DMS 273 (cell line): ENCODE results near the gene HIVEP2.

Experiments
- DNase-seq: peaks from one replicate; lab custom pipeline; 2025; ENCODE audit not compliant: unreplicated experiment; lab: John Stamatoyannopoulos, UW

HIVEP2 gene

DNA sequence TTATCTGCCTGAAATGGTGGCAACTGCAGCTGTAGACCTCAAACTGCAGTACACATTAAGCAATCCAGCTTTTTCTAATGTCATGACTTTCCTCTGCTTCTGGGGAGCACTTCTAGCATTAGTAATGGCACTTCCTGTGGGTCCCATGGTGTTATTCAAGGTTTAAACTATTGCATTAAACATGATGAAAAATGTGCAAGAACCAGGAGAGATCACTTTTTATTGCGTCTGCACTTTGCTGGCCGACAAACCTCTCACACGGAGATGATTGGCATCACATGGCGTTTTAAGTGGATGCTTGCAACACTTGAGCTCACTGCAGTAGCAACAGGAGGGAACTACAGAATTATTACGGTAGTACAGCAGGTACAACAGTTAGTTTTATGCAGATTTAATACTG lies 148.4 kb downstream of the HIVEP2 start:
- no peak for DNase-seq

DNA sequence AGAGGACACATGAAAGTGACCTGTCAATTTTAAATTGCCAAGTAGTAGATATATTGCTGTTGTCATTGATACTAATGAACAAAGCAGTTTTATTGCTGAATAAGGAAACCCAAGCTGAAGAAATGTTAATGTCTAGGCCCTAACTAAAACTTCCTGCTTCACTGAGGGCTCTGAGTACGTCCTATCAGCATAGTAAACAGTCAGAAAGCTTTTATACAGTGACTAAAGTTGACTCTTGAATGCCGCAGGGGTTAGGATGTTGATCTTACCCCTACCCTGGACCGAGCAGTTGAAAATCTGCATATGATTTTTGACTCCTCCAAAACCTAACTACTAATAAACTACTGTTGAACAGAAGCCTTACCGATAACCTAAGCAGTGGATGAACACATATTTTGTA lies 149.0 kb downstream of the HIVEP2 start:
- no peak for DNase-seq

DNA sequence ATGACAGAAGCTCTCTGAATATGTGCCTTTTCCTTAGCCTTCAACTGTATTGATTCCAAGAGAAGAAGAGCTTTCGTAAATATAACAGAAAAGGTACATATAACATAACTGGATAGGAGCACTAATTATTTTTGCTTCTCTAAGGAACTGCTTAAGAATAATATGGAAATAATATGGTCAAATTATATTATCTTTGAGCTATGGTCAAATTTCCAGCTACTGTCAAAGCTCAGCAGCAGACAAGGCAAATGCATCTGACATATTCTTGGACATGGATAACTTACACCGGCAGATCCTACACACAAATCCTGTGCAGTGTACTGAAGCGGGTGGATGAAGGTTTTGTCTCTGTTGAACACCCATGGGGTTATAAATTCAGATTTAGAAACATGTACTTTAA lies 150.6 kb downstream of the HIVEP2 start:
- no peak for DNase-seq

DNA sequence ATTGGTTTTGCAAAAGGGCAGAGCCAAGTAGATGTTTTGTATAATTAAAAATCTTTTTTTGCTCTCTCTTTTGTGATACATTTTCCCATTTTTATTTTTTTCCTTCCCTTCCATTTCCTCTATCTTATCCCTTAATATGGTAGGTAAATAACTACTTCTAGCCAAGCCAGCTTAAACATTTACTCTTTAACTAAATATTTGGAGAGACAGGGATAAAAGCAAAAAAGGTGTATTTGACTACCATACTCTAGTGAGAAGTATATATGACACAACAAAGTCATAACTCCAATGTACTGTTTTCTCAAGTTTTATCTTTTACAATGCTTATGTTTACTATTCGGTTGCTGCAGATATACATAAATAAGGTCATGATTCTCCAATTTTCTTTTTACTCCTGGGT lies 154.7 kb downstream of the HIVEP2 start:
- no peak for DNase-seq

DNA sequence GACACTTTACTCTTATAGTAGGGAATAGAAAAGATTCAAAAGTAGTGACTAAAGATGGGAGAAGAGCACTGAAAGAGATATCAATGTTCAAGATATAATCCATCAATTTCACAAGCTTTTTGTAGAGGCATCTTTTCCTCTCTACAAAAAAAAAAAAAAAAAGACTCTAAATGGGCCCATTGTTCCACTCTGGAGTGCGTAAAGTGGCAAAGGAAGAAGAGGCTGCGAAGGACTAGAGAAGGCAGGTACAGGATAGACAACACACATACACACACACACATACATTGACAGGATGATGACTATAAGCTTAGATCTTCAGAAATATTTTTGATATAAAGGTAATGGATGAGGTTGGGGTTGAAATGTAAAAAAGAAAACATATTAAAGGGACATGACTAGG lies 157.6 kb downstream of the HIVEP2 start:
- no peak for DNase-seq

DNA sequence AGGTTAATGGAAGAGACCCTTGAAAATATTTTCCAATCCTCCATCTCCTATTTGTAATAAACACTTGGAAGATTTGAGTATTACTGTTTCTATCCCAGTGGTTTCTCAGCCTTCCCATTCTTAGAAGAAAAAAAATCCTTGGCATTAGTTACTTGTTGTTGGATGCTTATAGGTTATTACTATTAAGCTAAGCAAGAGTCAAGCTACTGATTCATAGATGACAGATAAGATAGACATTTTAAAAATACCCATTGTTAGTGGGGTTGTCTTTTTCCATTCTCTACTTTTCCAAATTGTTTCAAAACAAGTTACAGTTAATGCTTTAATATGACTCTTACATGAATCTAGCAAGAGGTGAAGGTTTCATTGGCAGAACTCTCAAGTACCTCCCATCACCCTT lies 158.5 kb downstream of the HIVEP2 start:
- no peak for DNase-seq

DNA sequence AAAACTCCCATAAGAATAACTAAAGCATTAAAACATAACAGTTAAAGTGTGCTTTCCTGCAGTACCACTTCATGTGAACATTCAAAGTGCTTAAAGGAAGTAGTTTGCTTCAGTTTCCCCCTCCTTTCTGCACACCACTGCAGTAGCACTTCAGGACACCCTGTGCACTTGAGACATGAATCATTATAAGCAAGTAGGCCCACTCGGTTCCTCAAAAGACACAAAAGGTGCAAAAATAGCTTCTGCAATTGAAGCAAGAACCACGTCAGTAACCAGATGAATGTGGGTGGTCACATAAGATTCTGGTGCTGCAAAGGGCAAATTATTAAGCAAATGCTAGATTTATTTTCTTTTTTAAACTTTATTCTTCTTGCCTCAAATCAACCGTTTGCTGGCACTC lies 160.6 kb downstream of the HIVEP2 start:
- no peak for DNase-seq

DNA sequence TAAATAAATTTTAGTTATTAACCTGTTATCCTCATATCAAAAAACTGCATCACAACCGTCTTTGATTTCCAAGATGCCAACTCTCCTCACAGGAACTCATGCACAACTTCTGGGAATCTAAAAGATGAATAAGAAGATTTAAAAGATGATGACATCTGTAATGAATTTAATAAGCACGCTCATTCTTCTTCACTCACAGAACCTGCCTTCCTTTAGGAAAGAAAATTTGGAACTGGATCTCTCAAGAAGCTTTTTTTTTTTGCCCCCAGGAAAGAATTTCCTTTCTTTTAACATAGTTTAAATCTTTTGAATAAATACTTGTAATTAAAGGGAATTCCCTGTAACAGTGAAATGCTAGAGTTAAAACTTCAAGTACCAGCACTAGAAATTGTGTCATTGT lies 161.5 kb downstream of the HIVEP2 start:
- DNase-seq = no peak

DNA sequence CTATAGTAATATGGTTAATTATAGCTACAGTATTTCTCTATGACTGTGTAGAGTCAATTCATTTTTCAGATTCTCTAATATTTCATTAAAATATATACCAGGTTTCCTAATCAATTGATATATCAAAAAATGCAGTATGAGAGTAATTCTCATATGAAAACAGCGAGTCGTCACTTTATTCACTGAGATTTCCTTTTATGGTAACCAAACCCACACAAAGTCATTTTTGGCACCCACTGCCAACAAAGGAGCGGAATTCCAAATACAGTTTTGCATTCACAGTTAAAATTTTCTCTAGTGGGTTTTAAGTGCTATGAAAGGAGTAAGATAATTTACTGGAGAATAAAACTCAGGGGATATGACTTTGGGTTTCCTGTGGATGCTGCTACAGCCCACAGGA lies 163.8 kb downstream of the HIVEP2 start:
- DNase-seq = no peak

DNA sequence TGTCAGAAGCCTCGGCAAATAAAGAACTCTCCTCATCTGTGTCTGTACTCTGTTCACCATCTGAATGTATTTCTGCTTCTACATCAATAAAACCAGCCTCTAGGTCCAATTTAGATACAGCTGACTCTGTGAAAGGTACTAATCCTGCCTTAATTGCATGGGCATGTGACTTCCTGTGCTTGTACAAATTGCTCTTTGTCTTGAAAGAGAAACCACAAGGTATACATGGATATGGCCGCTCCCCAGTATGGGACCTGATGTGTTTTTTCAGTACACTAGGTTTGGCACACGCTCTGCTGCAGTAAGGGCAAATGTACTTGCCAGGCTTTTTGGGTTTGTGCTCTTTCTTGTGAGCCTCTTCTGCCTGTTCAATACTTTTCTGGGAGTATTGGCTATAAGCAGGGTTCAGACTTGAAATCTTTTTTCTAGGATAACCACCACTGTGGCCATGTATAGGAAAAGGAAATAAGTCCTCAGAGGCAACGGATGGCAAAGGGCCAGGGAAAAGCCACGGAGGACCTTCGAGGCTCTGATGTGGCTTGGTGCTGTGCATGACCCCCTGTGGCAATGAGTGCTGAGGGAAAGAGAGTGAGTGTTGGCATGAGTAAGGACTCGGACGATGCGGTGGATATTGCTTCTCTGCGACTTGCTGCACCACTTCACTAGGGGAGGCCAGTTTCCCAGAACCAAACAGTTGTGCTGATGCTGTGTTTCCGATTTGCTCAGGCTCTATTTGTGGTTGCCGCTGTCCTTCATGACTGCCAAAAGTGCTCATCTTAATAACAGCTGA lies 170.9 kb downstream of the HIVEP2 start:
- no peak for DNase-seq

DNA sequence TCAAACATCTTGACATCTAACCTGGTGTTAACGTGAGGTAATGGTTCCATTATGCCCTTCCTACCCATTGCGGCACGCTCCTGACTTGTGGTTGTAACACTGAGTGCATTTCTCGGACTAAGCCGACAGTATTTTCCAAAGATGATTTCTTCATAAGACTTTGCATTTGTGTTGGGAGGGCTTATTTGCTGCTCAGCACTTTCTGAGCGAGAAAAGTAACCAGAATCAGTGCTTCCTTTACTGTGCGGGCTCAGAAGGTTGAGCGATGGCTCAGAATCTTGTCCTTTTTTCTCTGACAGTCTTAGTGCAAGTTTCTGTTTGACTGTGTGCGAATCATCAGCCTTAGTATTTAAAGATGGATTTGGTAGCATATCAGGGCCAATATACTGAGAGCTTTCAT lies 171.7 kb downstream of the HIVEP2 start:
- no peak for DNase-seq

DNA sequence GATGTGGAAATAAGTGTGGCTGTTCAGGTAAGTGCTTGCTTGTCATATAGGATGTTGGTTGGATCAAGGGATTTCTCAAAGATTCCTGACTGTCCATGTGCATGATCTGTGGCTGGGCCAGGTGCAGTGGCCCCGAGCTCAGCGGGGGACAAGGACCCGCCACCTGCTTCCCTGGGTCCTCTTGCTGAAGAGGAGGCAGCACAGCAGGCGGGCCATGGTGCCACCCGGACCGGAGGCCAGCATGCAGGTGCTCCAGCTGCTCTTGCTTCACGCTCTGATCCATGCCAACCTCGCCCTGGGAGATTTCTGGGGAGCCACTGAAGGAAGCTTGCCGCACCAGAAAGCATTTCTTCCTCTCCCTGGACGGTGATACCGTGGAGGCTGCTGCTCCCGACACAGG lies 173.8 kb downstream of the HIVEP2 start:
- DNase-seq = no peak

DNA sequence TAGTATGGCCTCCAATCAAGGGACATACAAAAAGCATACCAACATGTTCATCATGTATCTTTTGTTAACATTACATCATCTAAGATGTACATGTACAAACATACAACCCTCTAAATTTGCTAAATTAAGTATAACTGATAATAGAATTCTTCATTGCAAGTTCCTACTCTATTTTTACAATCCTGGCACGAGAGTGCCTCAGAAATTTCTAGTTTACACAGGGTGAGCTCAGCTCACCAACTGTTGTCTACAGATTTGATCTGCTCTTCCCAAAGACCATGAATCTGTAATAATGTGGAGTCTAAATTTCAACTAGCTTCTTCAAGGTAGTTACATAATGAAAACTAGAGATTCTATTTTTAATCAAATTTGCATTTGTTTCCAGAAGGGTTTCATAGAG lies 179.7 kb downstream of the HIVEP2 start:
- DNase-seq = no peak

DNA sequence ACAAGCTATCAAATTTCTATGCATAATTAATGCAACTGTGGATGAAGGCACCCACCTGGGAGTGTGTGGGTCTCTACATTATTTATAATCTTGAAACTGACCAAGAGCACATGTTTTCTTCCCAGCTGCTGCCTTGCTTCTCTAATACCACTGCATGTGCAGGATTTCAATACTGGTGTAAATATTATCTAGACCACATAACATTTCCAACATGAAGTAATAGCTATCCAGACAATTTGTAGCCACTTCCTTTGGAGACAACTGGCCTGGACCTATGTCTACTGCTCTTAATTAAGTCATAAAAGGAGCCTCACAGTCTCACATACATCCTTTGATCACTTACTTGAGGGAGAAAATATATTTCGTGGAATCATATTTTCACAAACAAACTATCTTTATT lies 180.7 kb downstream of the HIVEP2 start:
- DNase-seq = peak; percentile 41

DNA sequence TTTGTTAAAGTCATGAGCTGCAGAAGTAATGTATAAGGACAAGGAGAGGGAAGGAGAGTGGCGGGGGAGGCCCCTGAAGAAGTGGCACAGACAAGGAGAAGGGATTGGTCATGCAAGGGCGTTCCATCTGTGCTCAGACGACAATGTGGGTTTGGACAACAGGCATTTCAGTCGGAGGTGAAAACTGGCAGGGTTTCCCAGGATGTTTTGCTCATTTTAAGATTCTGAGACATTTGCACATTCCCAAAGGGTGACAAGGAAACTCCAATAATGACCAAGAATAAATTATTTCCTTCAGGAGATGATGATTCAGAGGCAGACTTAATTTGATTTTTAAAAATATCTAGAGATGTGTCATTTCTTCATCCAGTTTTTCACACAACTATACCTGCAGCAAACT lies 181.8 kb downstream of the HIVEP2 start:
- DNase-seq = no peak

DNA sequence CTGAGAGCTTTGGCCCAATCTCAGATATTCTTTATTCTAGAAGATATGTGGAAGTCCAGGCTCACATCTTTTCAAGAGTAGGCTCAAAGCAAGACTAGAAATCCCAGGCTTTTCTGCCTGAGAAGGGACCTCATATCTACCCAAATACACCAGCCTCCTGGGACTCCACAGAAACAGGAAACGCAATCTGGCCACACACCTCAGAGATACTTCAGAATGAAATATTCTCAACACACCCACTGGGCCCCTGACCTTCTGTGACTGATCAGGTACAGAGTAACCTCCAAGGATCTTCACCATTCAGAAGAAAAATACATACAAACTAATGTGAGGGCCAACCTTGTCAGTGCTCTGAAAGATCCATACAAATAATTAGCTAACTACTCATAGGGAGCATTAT lies 183.2 kb downstream of the HIVEP2 start:
- no peak for DNase-seq

DNA sequence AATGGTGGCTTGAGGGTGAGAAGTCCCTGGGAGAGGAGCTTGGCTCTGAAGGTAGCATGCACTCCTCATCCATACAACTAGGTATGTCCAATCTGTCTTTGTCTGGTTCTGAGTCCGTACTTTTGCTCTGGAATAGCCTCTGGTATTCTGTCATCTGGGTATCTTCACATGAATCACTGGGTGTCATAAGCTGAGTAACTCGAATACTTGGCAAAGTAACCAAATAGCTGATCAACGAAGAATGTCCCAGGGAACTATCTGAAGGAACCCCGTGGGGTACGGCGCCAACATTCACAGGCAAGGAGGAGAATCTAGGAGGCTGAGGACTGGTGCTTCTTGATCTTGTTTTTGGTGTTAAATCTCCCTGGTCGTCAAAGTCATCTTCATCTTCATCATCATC lies 184.8 kb downstream of the HIVEP2 start:
- no peak for DNase-seq

DNA sequence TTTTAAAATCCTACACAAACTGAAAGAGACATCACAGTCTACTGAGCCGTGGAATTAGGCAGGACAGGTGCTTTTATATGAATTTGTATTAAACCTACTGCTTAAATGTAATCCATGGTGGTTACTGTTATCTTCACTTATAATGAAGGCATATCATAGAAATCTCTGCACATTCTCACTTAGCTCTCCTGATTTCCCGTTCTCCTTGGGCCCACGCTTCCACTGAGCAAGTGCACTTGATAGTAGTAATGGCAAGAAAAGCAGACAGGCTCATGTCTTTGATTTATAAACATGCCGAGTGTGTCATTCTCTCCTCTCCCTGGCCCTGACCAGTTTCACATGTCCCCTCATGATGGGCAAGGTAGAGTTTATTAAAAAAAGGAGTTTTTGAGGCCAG lies 186.3 kb downstream of the HIVEP2 start:
- DNase-seq = no peak

DNA sequence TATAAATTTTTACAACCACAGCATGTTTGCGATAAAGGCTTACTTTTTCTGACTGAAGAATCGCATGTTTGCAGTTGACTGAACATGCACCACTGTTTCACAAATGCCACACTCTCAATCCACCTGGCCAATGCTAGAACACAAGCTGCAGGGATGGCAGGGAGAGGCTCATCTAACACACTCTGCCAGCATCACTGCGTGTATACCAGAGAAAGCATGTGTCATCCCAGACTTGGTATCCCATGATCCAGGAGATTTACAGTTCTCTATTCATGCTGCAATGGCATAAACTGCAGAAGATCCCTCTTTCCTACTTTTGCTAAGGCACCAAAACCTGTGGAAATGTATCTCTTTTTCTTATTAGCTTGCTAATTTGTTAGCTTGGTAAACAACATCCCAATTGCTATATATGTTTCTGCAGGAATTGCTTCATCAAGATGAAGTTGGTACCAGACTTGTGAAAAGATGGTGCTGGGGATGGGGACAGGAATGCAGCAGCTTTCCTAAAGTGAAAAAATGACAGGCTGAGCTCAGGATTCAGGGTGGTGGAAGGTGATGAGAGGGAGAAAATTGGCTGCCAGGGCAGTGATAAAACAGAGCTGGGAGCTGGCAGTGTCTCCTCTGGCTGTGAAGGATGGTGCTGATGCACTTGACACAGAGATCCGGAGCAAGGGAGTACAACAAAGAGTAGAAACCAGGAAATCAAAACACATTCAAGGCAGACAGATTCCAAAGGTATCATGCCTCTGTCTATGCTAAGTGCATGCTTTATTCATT lies 186.9 kb downstream of the HIVEP2 start:
- no peak for DNase-seq

DNA sequence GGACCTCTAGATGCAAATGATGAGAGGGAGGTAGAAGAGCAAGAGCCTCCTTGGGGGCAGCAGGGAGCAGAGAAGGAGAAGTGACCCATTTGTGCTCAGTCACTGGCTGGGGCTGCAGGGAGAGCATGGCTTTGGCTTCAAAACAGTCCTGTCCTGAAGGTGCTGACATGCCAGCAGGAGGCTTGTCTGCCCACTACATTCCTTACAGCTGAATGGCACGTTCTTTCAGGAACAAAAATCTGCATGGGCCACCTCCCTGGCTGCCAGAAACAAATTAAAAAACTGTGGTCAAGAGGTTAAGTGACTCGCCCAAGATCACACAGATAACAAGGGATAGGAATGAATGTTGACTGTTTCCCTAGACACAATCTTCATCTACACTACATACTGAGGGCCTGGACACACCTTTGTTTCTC lies 188.8 kb downstream of the HIVEP2 start:
- no peak for DNase-seq

DNA sequence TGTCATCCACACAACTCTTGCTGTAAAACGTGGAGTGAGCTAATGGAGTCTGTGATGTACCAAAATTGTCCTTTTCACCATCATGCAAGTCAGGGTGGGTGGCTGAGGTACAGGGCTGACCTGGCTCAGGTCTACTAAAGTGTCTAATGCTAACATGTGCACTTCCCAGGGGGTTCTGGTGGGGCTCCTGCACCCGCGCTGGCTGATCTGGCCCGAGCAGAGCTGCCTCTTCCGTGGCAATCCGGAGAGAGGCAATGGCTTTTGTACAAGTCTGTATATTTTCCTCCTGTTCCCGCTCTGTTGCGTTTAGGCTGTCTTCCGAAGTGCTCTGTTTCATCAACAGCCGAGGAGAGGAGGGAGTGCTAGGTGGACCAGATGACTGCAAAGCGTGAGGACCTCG lies 191.8 kb downstream of the HIVEP2 start:
- no peak for DNase-seq

DNA sequence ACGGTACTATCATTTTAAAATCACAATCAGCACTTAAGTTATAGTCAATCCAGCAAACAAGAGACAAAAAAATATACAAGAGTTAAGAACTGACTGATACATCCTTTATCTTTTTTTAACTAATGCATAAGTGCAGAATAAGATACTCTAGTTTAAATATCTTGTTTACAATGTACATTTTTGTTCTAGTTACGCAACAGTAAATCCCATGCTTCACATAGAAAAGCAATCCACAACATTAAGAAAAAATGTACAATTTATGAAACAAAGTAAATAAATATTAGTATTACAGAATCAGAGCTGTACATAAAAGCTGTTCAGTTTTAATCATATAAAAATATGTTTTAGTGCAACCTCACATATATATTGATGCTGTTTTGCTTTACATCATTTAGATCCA lies 192.6 kb downstream of the HIVEP2 start:
- no peak for DNase-seq

DNA sequence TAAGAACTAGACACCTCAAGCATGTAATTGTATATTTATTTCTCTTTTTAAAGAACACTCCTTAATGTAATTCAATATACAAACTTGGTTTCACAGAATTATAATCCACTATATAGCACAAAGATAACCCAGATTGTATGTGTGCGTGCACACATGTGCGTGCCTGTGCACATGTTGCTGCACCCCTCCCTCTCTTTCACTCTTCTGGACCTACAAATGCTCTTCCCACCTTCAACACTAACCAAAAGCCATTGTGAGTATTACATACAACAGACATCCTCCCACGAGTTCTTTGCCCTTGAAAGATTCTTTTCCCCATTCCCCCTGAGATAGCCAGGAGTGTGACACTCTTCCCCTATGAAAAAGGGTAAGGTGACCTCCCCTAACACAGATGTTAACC lies 193.5 kb downstream of the HIVEP2 start:
- DNase-seq = no peak
